Measurements from ENCODE around the gene ZNF630. TPM values are rescaled to one million over a fixed set of nuclear protein-coding genes. Genes with fewer than 3 reads are reported as not detected.

Gene ZNF630
- total and polyA plus RNA-seq, 10 of the 15 experiments (the other 5 are each of a cell fraction or from before 2014, with no cell fraction given) = 0.96 to 1.9 (median 1.2) TPM

- TF ChIP-seq REST (IDR thresholded peaks at IDR 0.05; ENCODE audit: low read depth, low read length) (no peak), NFIC (IDR thresholded peaks at IDR 0.05; ENCODE audit: low read depth, low read length) (no peak), NFXL1 (IDR thresholded peaks at IDR 0.05; ENCODE audit: borderline replicate concordance) (no peak)
Observed at GRCh38 chrX:48102874-48103374, 31.5 kb upstream of the ZNF630 start (continued).

DNA sequence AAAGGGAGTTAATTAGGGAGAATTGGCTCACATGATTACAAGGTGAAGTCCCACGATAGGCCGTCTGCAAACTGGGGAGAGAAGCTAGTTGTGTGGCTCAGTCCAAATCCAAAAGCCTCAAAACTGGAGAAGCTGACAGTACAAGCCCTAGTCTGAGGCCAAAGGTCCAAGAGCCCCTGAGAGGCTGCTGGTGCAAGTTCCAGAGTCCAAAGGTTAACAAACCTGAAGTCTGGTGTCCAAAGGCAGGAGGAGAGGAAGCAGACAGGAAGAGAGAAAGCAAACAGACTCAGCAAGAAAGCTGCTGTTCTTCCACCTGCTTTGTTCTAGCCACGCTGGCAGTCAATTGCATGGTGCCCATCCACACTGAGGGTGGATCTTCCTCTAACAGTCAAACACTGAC is 30.0 kb upstream of the ZNF630 start:
- in situ Hi-C loops (cut with MboI) = no loop called here
- POLR2A ChIA-PET = no interaction called here
- H4K20me1 ChIP-seq (ENCODE audit: control insufficient read depth, insufficient read depth) = no peaks in the 10 kb centered on the region
- SMC1A ChIA-PET (ENCODE audit: uncharacterized antibody, unreplicated experiment) = interaction anchor here (1.1 kb wide), 1 partner anchor 9 kb away, joined by 3 read pairs; no protein-coding TSS in a partner anchor
- no peaks in the 10 kb centered on the region; the same call in 2 of the 3 replicates for H3K9me3 ChIP-seq (replicated peaks; ENCODE audit: control insufficient read depth, insufficient read depth, low read length)
- no peak overlapping the region for H3K4me3 ChIP-seq
- H3K9ac ChIP-seq (ENCODE audit: control insufficient read depth, insufficient read depth, low read length) = no peak overlapping the region
- no peak overlapping the region for H3K4me2 ChIP-seq (ENCODE audit: control insufficient read depth, insufficient read depth)
- no TSS peak for BruUV-seq (replicated peaks)
- FAIRE-seq (no peak), DNase-seq (ENCODE audit: low read depth, low spot score) (no peak), ATAC-seq (no peak)
- RAD21 ChIA-PET (ENCODE audit: unreplicated experiment) = no interaction called here
- intact Hi-C loops (cut with micrococcal nuclease; ENCODE audit: unreplicated experiment) = no loop called here
- H3K4me1 ChIP-seq (ENCODE audit: control insufficient read depth, insufficient read depth, low read length) = no peaks in the 10 kb centered on the region
- no peak overlapping the region for H2AFZ ChIP-seq (ENCODE audit: control insufficient read depth, low read depth, low read length)
- H3K27ac ChIP-seq (ENCODE audit: control insufficient read depth, insufficient read depth) = no peak overlapping the region
- H3K27me3 ChIP-seq (replicated peaks in 1 of 2; ENCODE audit: control insufficient read depth in 2 of 2, insufficient read depth in 2 of 2, low read length in 1 of 2) = no peaks in the 10 kb centered on the region
- no peaks in the 10 kb centered on the region for H3K79me2 ChIP-seq (ENCODE audit: control insufficient read depth, insufficient read depth, low read length)
- CTCF ChIA-PET = interaction anchor here (1.4 kb wide), 1 partner anchor 18 kb away, joined by 5 read pairs; no protein-coding TSS in a partner anchor
- H3K36me3 ChIP-seq (ENCODE audit: control insufficient read depth in 2 of 2, insufficient read depth in 2 of 2, low read length in 1 of 2) = no peaks in the 10 kb centered on the region
- 19% methylated on average over 3 of the region's 3 CpGs for WGBS (ENCODE audit: insufficient coverage, insufficient replicate concordance, low lambda C conversion rate, missing lambda C conversion rate)
- TF ChIP-seq ATF7 (IDR thresholded peaks at IDR 0.05; ENCODE audit: low read depth) = no peak
- no peak for TF ChIP-seq IKZF1 (conservative IDR thresholded peaks at IDR 0.05)
- TF ChIP-seq, protein P1, sequence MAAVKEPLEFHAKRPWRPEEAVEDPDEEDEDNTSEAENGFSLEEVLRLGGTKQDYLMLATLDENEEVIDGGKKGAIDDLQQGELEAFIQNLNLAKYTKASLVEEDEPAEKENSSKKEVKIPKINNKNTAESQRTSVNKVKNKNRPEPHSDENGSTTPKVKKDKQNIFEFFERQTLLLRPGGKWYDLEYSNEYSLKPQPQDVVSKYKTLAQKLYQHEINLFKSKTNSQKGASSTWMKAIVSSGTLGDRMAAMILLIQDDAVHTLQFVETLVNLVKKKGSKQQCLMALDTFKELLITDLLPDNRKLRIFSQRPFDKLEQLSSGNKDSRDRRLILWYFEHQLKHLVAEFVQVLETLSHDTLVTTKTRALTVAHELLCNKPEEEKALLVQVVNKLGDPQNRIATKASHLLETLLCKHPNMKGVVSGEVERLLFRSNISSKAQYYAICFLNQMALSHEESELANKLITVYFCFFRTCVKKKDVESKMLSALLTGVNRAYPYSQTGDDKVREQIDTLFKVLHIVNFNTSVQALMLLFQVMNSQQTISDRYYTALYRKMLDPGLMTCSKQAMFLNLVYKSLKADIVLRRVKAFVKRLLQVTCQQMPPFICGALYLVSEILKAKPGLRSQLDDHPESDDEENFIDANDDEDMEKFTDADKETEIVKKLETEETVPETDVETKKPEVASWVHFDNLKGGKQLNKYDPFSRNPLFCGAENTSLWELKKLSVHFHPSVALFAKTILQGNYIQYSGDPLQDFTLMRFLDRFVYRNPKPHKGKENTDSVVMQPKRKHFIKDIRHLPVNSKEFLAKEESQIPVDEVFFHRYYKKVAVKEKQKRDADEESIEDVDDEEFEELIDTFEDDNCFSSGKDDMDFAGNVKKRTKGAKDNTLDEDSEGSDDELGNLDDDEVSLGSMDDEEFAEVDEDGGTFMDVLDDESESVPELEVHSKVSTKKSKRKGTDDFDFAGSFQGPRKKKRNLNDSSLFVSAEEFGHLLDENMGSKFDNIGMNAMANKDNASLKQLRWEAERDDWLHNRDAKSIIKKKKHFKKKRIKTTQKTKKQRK (IDR thresholded peaks at IDR 0.05; ENCODE audit: low read depth, low read length) = no peak
- TF ChIP-seq ATF2 (IDR thresholded peaks at IDR 0.05; ENCODE audit: low read length) = no peak
- TF ChIP-seq SUPT20H (IDR thresholded peaks at IDR 0.05; ENCODE audit: borderline replicate concordance, control insufficient read depth, low read depth, low read length) = no peak
- no peak for TF ChIP-seq RELA (IDR thresholded peaks at IDR 0.05; ENCODE audit: borderline replicate concordance, partially characterized antibody)
- TF ChIP-seq, protein P2, sequence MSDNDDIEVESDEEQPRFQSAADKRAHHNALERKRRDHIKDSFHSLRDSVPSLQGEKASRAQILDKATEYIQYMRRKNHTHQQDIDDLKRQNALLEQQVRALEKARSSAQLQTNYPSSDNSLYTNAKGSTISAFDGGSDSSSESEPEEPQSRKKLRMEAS (IDR thresholded peaks at IDR 0.05; ENCODE audit: low read depth, low read length) = no peak
- no peak for TF ChIP-seq YY1 (IDR thresholded peaks at IDR 0.05; ENCODE audit: low read depth, low read length)
